GM12878 (cell line): ENCODE measurements around the gene SMIM1. TPM values are rescaled to one million over a fixed set of nuclear protein-coding genes. Genes with fewer than 3 reads are reported as not detected.

Experiments
- ATAC-seq: fragments of 200-7000 bp; cut with Tn5 transposase; 3 replicates; pipeline ENCODE4 v1.9.1; 2020; ENCODE audit warnings: mild to moderate bottlenecking, moderate library complexity
- BruUV-seq: library from RNA; stranded (reverse); fragments of 400-500 nt; replicated peaks from 2 replicates; lab custom pipeline; 2021; lab: Mats Ljungman, UMichigan
- CTCF ChIA-PET: fragments of 300-600 bp; sonication (Branson Sonifier 250); formaldehyde crosslinking; extraction: SDS; loops from one replicate; lab custom pipeline; 2021; ENCODE audit warnings: inconsistent platforms; lab: Yijun Ruan, JAX
- POLR2A ChIA-PET: fragments of 350-600 bp; formaldehyde crosslinking; extraction: SDS; loops from one replicate; lab custom pipeline; 2021; ENCODE audit warnings: inconsistent platforms; lab: Charles Lee
- RAD21 ChIA-PET: fragments of 300-600 bp; sonication (Branson Sonifier 250); formaldehyde crosslinking; loops from one replicate; lab custom pipeline; 2023; ENCODE audit warnings: antibody characterized with exemption; ENCODE audit not compliant: unreplicated experiment; lab: Charles Lee
- SMC1A ChIA-PET: fragments of 300-600 bp; sonication (Branson Sonifier 250); formaldehyde crosslinking; loops from one replicate; lab custom pipeline; 2023; ENCODE audit not compliant: unreplicated experiment, uncharacterized antibody; lab: Charles Lee
- DNase-seq: peaks from one replicate; pipeline ENCODE4 v3.0.0-alpha.2; 2011; ENCODE audit warnings: low read depth, low spot score
- FAIRE-seq: peaks from 3 replicates; lab custom pipeline; 2011; peaks lifted over from hg19 to GRCh38; lab: Jason Lieb, UNC
- H2AFZ ChIP-seq: 2 replicates; pipeline ENCODE4 v1.6.0; 2011; ENCODE audit warnings: low read depth, low read length, control low read depth; ENCODE audit not compliant: control insufficient read depth
- H3K27ac ChIP-seq: 2 replicates; pipeline ENCODE4 v1.5.1; 2011; ENCODE audit warnings: control low read depth; ENCODE audit not compliant: control insufficient read depth, insufficient read depth
- H3K27me3 ChIP-seq, 2 experiments: replicated peaks in 1 of 2; 2 replicates each; pipeline versions ENCODE4 v1.6.0 to v1.6.1; 2011; ENCODE audit warnings: low read length in 1 of 2; ENCODE audit not compliant: control insufficient read depth in 2 of 2, insufficient read depth in 2 of 2
- H3K36me3 ChIP-seq, 2 experiments: 2 replicates each; pipeline ENCODE4 v1.5.1; 2011; ENCODE audit warnings: low read length in 1 of 2; ENCODE audit not compliant: control insufficient read depth in 2 of 2, insufficient read depth in 2 of 2
- H3K4me1 ChIP-seq: 2 replicates; pipeline ENCODE4 v1.6.1; 2011; ENCODE audit warnings: mild to moderate bottlenecking, low read length, moderate library complexity, mixed read lengths; ENCODE audit not compliant: control insufficient read depth, insufficient read depth
- H3K4me2 ChIP-seq: 2 replicates; pipeline ENCODE4 v1.6.0; 2011; ENCODE audit warnings: control low read depth; ENCODE audit not compliant: control insufficient read depth, insufficient read depth
- H3K4me3 ChIP-seq: fragments of 200-600 bp; sonication (generic); 2 replicates; pipeline ENCODE4 v1.5.1; 2016
- H3K79me2 ChIP-seq: 2 replicates; pipeline ENCODE4 v1.6.0; 2011; ENCODE audit warnings: low read length; ENCODE audit not compliant: control insufficient read depth, insufficient read depth
- H3K9ac ChIP-seq: 2 replicates; pipeline ENCODE4 v1.8.0; 2011; ENCODE audit warnings: low read length, control low read depth, mixed read lengths; ENCODE audit not compliant: control insufficient read depth, insufficient read depth
- H3K9me3 ChIP-seq: replicated peaks from 3 replicates; pipeline ENCODE4 v1.5.1; 2011; ENCODE audit warnings: mild to moderate bottlenecking, low read length; ENCODE audit not compliant: control insufficient read depth, insufficient read depth
- H4K20me1 ChIP-seq: 2 replicates; pipeline ENCODE4 v1.6.0; 2011; ENCODE audit not compliant: control insufficient read depth, insufficient read depth
- ATF7 ChIP-seq: fragments of 450-650 bp; IDR thresholded peaks from 2 replicates; pipeline ENCODE4 v1.6.1; 2016; ENCODE audit warnings: low read depth, mild to moderate bottlenecking
- BHLHE40 ChIP-seq, 2 experiments: fragments of 450-650 bp in 1 of 2; IDR thresholded peaks; 2 replicates each; pipeline ENCODE4 v1.6.1; 2011 to 2017; ENCODE audit warnings: low read depth in 2 of 2, borderline replicate concordance in 1 of 2, improper control_type of control experiment in 1 of 2, low read length in 1 of 2, mild to moderate bottlenecking in 1 of 2
- CBX3 ChIP-seq: fragments of 200-600 bp; sonication (generic); IDR thresholded peaks from 2 replicates; pipeline ENCODE4 v1.6.1; 2016; ENCODE audit warnings: low read depth, borderline replicate concordance
- EED ChIP-seq: sonication (generic); IDR thresholded peaks from 2 replicates; pipeline ENCODE4 v1.6.1; 2016; ENCODE audit warnings: antibody characterized with exemption, low read depth
- EP300 ChIP-seq, 2 experiments: fragments of 150-350 bp in 1 of 2; IDR thresholded peaks; 2 replicates each; pipeline ENCODE4 v1.6.1; 2011 to 2012; ENCODE audit warnings: low read depth in 2 of 2, low read length in 2 of 2, borderline replicate concordance in 1 of 2, improper control_type of control experiment in 1 of 2, inconsistent platforms in 1 of 2; ENCODE audit not compliant: control insufficient read depth in 1 of 2
- EZH2 ChIP-seq: IDR thresholded peaks from 2 replicates; pipeline ENCODE4 v1.6.1; 2012; ENCODE audit warnings: low read depth, mild to moderate bottlenecking, control low read depth, inconsistent platforms, low read length, borderline replicate concordance; ENCODE audit not compliant: control insufficient read depth
- IKZF1 ChIP-seq: fragments of 450-650 bp; conservative IDR thresholded peaks from 2 replicates; pipeline ENCODE4 v1.6.1; 2017; ENCODE audit warnings: antibody characterized with exemption, mild to moderate bottlenecking
- MEF2A ChIP-seq: IDR thresholded peaks from 2 replicates; pipeline ENCODE4 v1.6.1; 2011; ENCODE audit warnings: low read depth, mild to moderate bottlenecking, low read length, moderate library complexity; ENCODE audit not compliant: insufficient read depth
- NFYA ChIP-seq: IDR thresholded peaks from 2 replicates; pipeline ENCODE4 v1.6.1; 2011; ENCODE audit warnings: low read depth, mild to moderate bottlenecking, low read length, improper control_type of control experiment, borderline replicate concordance
- ZBED1 ChIP-seq: IDR thresholded peaks from 2 replicates; pipeline ENCODE4 v1.6.1; 2016; ENCODE audit warnings: borderline replicate concordance
- ZNF592 ChIP-seq: fragments of 450-650 bp; IDR thresholded peaks from 2 replicates; pipeline ENCODE4 v1.6.1; 2017; ENCODE audit warnings: mild to moderate bottlenecking, moderate library complexity
- WGBS: methylation state at CpG from one replicate; pipeline ENCODE4 v1.1.6; 2016; ENCODE audit warnings: low lambda C conversion rate; ENCODE audit not compliant: insufficient replicate concordance, insufficient coverage; ENCODE audit errors: missing lambda C conversion rate; 5-methylcytosine and 5-hydroxymethylcytosine counted together
- in situ Hi-C: fragments of 300-500 bp; cut with MboI; formaldehyde crosslinking; loops from 9 replicates; pipeline ENCODE4 v1.14.3; 2018; ENCODE audit warnings: mixed read lengths
- intact Hi-C: fragments of 100-400 bp; cut with micrococcal nuclease; formaldehyde crosslinking; loops from one replicate; pipeline ENCODE4 v1.14.2; 2022; ENCODE audit not compliant: unreplicated experiment
- polyA plus RNA-seq, 11 experiments: library from polyadenylated mRNA; depleted of rRNA in 4 of 11; unstranded in 6 of 11; stranded (reverse) in 5 of 11; fragments of >200 nt; fragmentation: Nextera tagmentation in 4 of 11; fragmentation: Illumina TruSeq in 1 of 11; extraction: Ambion mirVana in 4 of 11; extraction: Trizol in 1 of 11; gene quantifications; 1 replicate in 1 of 11; 2 replicates in 10 of 11; pipeline versions ENCODE4 v1.2.1 to v1.2.3, GENCODE V29; 2011 to 2016; ENCODE audit warnings: inconsistent platforms in 2 of 11, missing spikeins in 2 of 11, low read depth in 1 of 11
- total RNA-seq, 4 experiments: library from RNA; depleted of rRNA in 3 of 4; stranded (reverse); fragments of >200 nt in 3 of 4; fragmentation: Illumina TruSeq in 1 of 4; extraction: Trizol in 1 of 4; gene quantifications; 2 replicates each; pipeline versions ENCODE4 v1.2.1 to v1.2.3, GENCODE V29; 2013 to 2021
- TF ChIP-seq, protein P1 (sequence below): IDR thresholded peaks from 2 replicates; pipeline ENCODE4 v1.6.1; 2011; ENCODE audit warnings: borderline replicate concordance, low read depth, mild to moderate bottlenecking, moderate library complexity, mixed read lengths, low read length; ENCODE audit not compliant: insufficient read depth; ENCODE audit errors: extremely low read length
- TF ChIP-seq, protein P2 (sequence below): IDR thresholded peaks from 2 replicates; pipeline ENCODE4 v1.6.1; 2012; ENCODE audit warnings: low read depth, low read length, improper control_type of control experiment

The SMIM1 gene
- total and polyA plus RNA-seq, 10 of the 15 experiments (the other 5 are each of a cell fraction or from before 2014, with no cell fraction given) = 0.30 to 0.37 TPM; not detected in 8

DNA sequence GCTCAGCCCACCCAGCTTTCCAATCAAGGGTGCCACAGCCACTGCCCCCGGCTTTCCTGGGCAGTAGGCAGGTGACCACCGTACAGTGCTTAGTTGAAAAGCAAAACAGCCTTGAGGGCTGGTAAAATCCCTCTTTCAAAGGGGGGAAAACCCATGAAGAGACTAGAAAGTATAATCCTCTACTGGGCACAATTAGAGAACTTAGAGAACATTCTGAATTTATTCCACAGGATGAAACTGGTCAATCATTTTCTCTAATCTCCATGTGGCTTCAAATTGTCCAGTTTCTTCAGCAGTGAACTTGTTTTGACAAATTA lies 39.0 kb downstream of the SMIM1 start:
- H3K79me2 ChIP-seq = no peaks in the 10 kb centered on the region
- TF ChIP-seq NFYA (no peak), EZH2 (no peak), EP300 (IDR thresholded peaks at IDR 0.05; ENCODE audit: borderline replicate concordance in 1 of 2, control insufficient read depth in 1 of 2, low read depth in 2 of 2, low read length in 2 of 2) (no peak), ATF7 (no peak), MEF2A (no peak), BHLHE40 (IDR thresholded peaks at IDR 0.05; ENCODE audit: borderline replicate concordance in 1 of 2, low read depth in 2 of 2, low read length in 1 of 2) (peak in 1 of 2 experiments; percentile 46; a peak in 1 of 4 replicates), CBX3 (no peak), ZNF592 (no peak), IKZF1 (0 out of 2 replicates have a peak, but pooled peaks have one; percentile 14), ZBED1 (no peak), EED (no peak)
- TF ChIP-seq, protein P1, sequence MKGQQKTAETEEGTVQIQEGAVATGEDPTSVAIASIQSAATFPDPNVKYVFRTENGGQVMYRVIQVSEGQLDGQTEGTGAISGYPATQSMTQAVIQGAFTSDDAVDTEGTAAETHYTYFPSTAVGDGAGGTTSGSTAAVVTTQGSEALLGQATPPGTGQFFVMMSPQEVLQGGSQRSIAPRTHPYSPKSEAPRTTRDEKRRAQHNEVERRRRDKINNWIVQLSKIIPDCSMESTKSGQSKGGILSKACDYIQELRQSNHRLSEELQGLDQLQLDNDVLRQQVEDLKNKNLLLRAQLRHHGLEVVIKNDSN = no peak
- TF ChIP-seq, protein P2, sequence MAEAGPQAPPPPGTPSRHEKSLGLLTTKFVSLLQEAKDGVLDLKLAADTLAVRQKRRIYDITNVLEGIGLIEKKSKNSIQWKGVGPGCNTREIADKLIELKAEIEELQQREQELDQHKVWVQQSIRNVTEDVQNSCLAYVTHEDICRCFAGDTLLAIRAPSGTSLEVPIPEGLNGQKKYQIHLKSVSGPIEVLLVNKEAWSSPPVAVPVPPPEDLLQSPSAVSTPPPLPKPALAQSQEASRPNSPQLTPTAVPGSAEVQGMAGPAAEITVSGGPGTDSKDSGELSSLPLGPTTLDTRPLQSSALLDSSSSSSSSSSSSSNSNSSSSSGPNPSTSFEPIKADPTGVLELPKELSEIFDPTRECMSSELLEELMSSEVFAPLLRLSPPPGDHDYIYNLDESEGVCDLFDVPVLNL = no peak
- TF ChIP-seq, all 136 proteins: peak for 2
- POLR2A ChIA-PET = no interaction called here
- H3K27me3 ChIP-seq = no peaks in the 10 kb centered on the region; a peak in 1 of 4 replicates
- in situ Hi-C loops = no loop called here
- CTCF ChIA-PET = interaction anchor here (0.8 kb wide), 1 partner anchor 10 kb away, joined by 3 read pairs; no protein-coding TSS in a partner anchor
- no peaks in the 10 kb centered on the region for H3K4me1 ChIP-seq
- no TSS peak for BruUV-seq
- no peak for DNase-seq
- no peak for FAIRE-seq
- H3K4me2 ChIP-seq = peak overlapping the region; percentile 11; the same call in 1 of the 2 replicates
- SMC1A ChIA-PET = no interaction called here
- no peak overlapping the region for H2AFZ ChIP-seq
- H3K4me3 ChIP-seq = no peak overlapping the region
- RAD21 ChIA-PET = no interaction called here
- H3K36me3 ChIP-seq = no peaks in the 10 kb centered on the region
- H4K20me1 ChIP-seq = no peaks in the 10 kb centered on the region
- ATAC-seq = peak; percentile 71; the same call in 2 of the 3 replicates
- no peaks in the 10 kb centered on the region; the same call in 2 of the 3 replicates for H3K9me3 ChIP-seq
- intact Hi-C loops = no loop called here
- WGBS = 0% methylated on average over 2 of the region's 2 CpGs
- H3K27ac ChIP-seq = no peak overlapping the region
- no peak overlapping the region for H3K9ac ChIP-seq
